ENCODE data around the gene COL4A6. TPM values are rescaled to one million over a fixed set of nuclear protein-coding genes. Genes with fewer than 3 reads are reported as not detected.

COL4A6 gene
- total RNA-seq, 4 donors from 2014 or later: 0.16 to 6.2 (median 1.5) TPM

GRCh38 chrX:108426262-108426661, 12.0 kb downstream of the COL4A6 start:
- no peak for TF ChIP-seq CTCF (IDR thresholded peaks at IDR 0.05; ENCODE audit: low read depth)

GRCh38 chrX:108420481-108420880, 17.7 kb downstream of the COL4A6 start:
- no peak for TF ChIP-seq CTCF (IDR thresholded peaks at IDR 0.05; ENCODE audit: low read depth)

- no peak for TF ChIP-seq CTCF (IDR thresholded peaks at IDR 0.05; ENCODE audit: low read depth)
These were observed 18.8 kb downstream of the COL4A6 start for GRCh38 chrX:108419401-108419800.

GRCh38 chrX:108417257-108417656, 21.0 kb downstream of the COL4A6 start:
- TF ChIP-seq CTCF (IDR thresholded peaks at IDR 0.05; ENCODE audit: low read depth): no peak

- no peak for TF ChIP-seq CTCF (IDR thresholded peaks at IDR 0.05; ENCODE audit: low read depth)
These were observed 22.3 kb downstream of the COL4A6 start for GRCh38 chrX:108415891-108416290.

- no peak for TF ChIP-seq CTCF (IDR thresholded peaks at IDR 0.05; ENCODE audit: low read depth)
These were observed 23.1 kb downstream of the COL4A6 start for GRCh38 chrX:108415146-108415545.

GRCh38 chrX:108412783-108413182, 25.4 kb downstream of the COL4A6 start:
- no peak for TF ChIP-seq CTCF (IDR thresholded peaks at IDR 0.05; ENCODE audit: low read depth)
